ENCODE results near the gene DYSF. TPM values are rescaled to one million over a fixed set of nuclear protein-coding genes. Genes with fewer than 3 reads are reported as not detected.
"Not testable (repeated sequence)": the region's sequence is repeated elsewhere in the genome, so short reads cannot be mapped to it uniquely, and the experiment has no call there.

Gene DYSF
- total RNA-seq, 2 experiments from 2014 or later = not detected

DNA sequence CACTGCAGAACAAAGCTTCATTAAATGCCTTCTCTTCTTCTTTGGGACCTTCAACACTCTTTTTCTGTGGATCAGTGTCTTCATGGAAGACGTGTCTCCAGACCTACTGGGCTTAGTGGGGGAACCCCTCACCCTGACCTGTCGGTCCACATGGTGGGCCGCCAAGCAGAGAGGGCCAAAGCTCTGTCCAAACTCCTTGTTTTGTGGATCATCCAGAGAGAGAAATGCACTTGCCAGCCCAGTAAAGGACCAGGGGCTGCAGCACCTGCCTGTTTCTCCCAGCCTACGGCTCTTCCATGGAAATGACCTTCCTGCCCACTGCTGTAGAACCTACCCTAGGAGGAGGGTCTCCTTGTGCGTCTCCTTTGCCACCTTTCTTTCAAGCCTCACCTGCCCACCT, 25.9 kb downstream of the DYSF start:
- ChIA-PET POLR2A (no interaction called here), CTCF (no interaction called here)
- peaks cover 1% of the 10 kb centered on the region for H3K27me3 Mint-ChIP-seq
- H3K4me3 Mint-ChIP-seq = no peak overlapping the region
- no peak for DNase-seq
- H3K27ac Mint-ChIP-seq = no peak overlapping the region
- no peaks in the 10 kb centered on the region for H3K9me3 Mint-ChIP-seq
- no peaks in the 10 kb centered on the region for H3K36me3 Mint-ChIP-seq
- intact Hi-C loops (cut with micrococcal nuclease) = no loop called here
- H3K4me1 Mint-ChIP-seq (ENCODE audit: low read depth) = no peaks in the 10 kb centered on the region

- Mint-ChIP-seq H3K36me3 (no peaks in the 10 kb centered on the region), H3K4me3 (no peak overlapping the region), H3K27ac (no peak overlapping the region), H3K27me3 (peaks cover 1% of the 10 kb centered on the region), H3K4me1 (ENCODE audit: low read depth) (no peaks in the 10 kb centered on the region), H3K9me3 (no peaks in the 10 kb centered on the region)
- POLR2A ChIA-PET = no interaction called here
- DNase-seq = no peak
- intact Hi-C loops (cut with micrococcal nuclease) = no loop called here
- CTCF ChIA-PET = no interaction called here
These were observed 27.8 kb downstream of the DYSF start for GRCh38 chr2:71481111-71481510.

GRCh38 chr2:71482055-71482454, 28.7 kb downstream of the DYSF start:
- H3K27me3 Mint-ChIP-seq = peaks cover 1% of the 10 kb centered on the region
- no peak for DNase-seq
- H3K27ac Mint-ChIP-seq = no peak overlapping the region
- no peaks in the 10 kb centered on the region for H3K4me1 Mint-ChIP-seq (ENCODE audit: low read depth)
- H3K9me3 Mint-ChIP-seq = no peaks in the 10 kb centered on the region
- intact Hi-C loops (cut with micrococcal nuclease) = no loop called here
- ChIA-PET POLR2A (no interaction called here), CTCF (no interaction called here)
- no peak overlapping the region for H3K4me3 Mint-ChIP-seq
- H3K36me3 Mint-ChIP-seq = no peaks in the 10 kb centered on the region

DNA sequence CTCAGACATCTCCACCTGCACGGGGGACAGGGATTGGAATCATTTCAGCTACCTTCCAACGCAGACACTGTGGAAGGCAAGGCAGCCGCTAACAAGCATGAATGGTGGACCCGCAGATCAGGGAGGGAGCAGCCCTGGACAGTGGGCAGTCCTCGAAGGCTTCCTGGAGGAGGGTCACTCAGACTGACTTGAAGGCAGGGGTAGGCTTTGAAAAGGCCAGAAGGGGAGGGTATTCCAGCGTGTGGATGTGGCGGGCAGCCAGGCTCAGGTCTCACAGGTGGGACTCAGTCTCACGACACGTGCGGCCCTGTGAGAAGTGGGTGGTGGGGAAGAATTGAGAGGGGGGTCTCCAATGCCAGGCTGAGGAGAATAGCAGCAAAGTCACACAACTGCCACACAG, 29.9 kb downstream of the DYSF start:
- H3K4me3 Mint-ChIP-seq = no peak overlapping the region
- ChIA-PET POLR2A (no interaction called here), CTCF (no interaction called here)
- no peak for DNase-seq
- peaks cover 5% of the 10 kb centered on the region for H3K27me3 Mint-ChIP-seq
- H3K9me3 Mint-ChIP-seq = no peaks in the 10 kb centered on the region
- H3K27ac Mint-ChIP-seq = no peak overlapping the region
- H3K36me3 Mint-ChIP-seq = no peaks in the 10 kb centered on the region
- intact Hi-C loops (cut with micrococcal nuclease) = no loop called here
- no peaks in the 10 kb centered on the region for H3K4me1 Mint-ChIP-seq (ENCODE audit: low read depth)

DNA sequence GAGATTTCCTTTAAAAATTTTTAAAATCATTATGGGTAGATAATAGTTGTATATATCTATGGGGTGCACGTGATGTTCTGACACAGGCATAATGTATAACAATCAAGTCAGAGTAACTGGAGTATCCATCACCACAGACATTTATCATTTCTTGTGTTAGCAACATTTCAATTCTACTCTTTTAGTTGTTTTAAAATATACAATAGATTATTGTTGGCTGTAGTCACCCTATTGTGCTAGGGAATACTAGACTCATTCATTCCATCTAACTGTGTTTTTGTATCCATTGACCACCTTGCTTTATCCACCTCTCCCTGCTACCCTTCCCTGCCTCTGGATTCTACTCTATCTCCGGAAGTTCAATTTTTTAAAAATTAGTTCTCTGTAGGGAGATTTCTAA, 31.0 kb downstream of the DYSF start:
- Mint-ChIP-seq H3K27me3 (peaks cover 10% of the 10 kb centered on the region), H3K4me1 (ENCODE audit: low read depth) (no peaks in the 10 kb centered on the region), H3K4me3 (no peak overlapping the region), H3K27ac (no peak overlapping the region), H3K9me3 (no peaks in the 10 kb centered on the region), H3K36me3 (no peaks in the 10 kb centered on the region)
- POLR2A ChIA-PET = no interaction called here
- DNase-seq = no peak
- intact Hi-C loops (cut with micrococcal nuclease) = no loop called here
- CTCF ChIA-PET = no interaction called here

GRCh38 chr2:71486881-71487640, 33.7 kb downstream of the DYSF start:
- POLR2A ChIA-PET = no interaction called here

DNA sequence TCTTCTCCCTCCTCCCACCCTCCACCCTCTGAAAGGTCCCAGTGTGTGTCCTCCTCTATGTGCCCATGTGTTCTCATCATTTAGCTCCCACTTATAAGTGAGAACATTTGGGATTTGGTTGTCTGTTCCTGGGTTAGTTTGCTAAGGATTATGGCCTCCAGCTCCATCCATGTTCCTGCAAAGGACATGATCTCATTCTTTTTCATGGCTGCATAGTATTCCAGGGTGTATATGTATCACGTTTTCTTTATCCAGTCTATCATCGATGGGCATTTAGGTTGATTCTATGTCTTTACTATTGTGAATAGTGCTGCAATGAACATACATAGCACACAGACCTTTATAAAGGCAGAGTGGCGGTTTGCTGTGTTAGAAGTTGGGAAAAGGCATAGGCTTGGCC, 38.2 kb downstream of the DYSF start:
- DNase-seq; POLR2A ChIA-PET; intact Hi-C loops (cut with micrococcal nuclease); H3K4me1 Mint-ChIP-seq (ENCODE audit: low read depth); H3K9me3 Mint-ChIP-seq; H3K27ac Mint-ChIP-seq; H3K4me3 Mint-ChIP-seq; H3K36me3 Mint-ChIP-seq: not testable (repeated sequence)
- CTCF ChIA-PET = interaction anchor here (0.7 kb wide), 1 partner anchor 40 kb away, joined by 3 read pairs; no protein-coding TSS in a partner anchor
- peaks cover 18% of the 10 kb centered on the region for H3K27me3 Mint-ChIP-seq

More at GRCh38 chr2:71486881-71487640, 33.7 kb downstream of the DYSF start:
- Mint-ChIP-seq H3K27ac (no peak overlapping the region), H3K27me3 (peaks cover 14% of the 10 kb centered on the region), H3K4me3 (no peak overlapping the region), H3K9me3 (no peaks in the 10 kb centered on the region), H3K4me1 (ENCODE audit: low read depth) (no peaks in the 10 kb centered on the region), H3K36me3 (no peaks in the 10 kb centered on the region)
- DNase-seq = no peak
- CTCF ChIA-PET = no interaction called here
- intact Hi-C loops (cut with micrococcal nuclease) = no loop called here

DNA sequence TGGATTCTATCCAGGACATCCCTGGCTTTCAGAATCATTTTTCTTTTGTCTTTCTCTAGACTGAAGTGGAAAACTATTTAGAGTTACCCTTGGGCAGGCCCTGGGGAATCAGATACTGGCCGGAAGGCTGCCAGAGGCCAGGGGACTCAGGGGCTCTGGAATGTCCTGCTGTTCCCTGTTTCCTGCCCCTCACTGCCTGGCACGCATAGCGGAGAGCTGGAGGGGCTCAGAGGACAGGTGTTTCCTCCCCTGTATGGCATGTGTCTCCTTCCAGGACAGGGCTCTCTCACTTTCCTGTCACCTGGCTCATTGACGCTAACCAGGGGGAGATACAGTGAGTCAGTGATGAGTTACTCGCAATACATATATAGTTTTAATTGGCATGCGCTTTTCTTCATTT, 38.8 kb downstream of the DYSF start:
- DNase-seq = no peak
- H3K4me1 Mint-ChIP-seq (ENCODE audit: low read depth) = no peaks in the 10 kb centered on the region
- no peak overlapping the region for H3K4me3 Mint-ChIP-seq
- H3K36me3 Mint-ChIP-seq = no peaks in the 10 kb centered on the region
- H3K27me3 Mint-ChIP-seq = peaks cover 18% of the 10 kb centered on the region
- ChIA-PET POLR2A (no interaction called here), CTCF (interaction anchor here (0.7 kb wide), 1 partner anchor 41 kb away, joined by 3 read pairs; no protein-coding TSS in a partner anchor)
- intact Hi-C loops (cut with micrococcal nuclease) = no loop called here
- no peaks in the 10 kb centered on the region for H3K9me3 Mint-ChIP-seq
- no peak overlapping the region for H3K27ac Mint-ChIP-seq

GRCh38 chr2:71494091-71494490, 40.7 kb downstream of the DYSF start:
- intact Hi-C loops (cut with micrococcal nuclease) = no loop called here

GRCh38 chr2:71494523-71495155, 41.3 kb downstream of the DYSF start:
- Mint-ChIP-seq H3K36me3 (no peaks in the 10 kb centered on the region), H3K9me3 (no peaks in the 10 kb centered on the region), H3K4me3 (no peak overlapping the region), H3K27me3 (peaks cover 8% of the 10 kb centered on the region), H3K4me1 (ENCODE audit: low read depth) (no peaks in the 10 kb centered on the region), H3K27ac (no peak overlapping the region)
- intact Hi-C loops (cut with micrococcal nuclease) = no loop called here
- POLR2A ChIA-PET = no interaction called here
- CTCF ChIA-PET = interaction anchor here (1.4 kb wide), 1 partner anchor 14 kb away, joined by 3 read pairs; no protein-coding TSS in a partner anchor
- DNase-seq = no peak

More at GRCh38 chr2:71494091-71494490, 40.7 kb downstream of the DYSF start:
- POLR2A ChIA-PET = no interaction called here
- peaks cover 11% of the 10 kb centered on the region for H3K27me3 Mint-ChIP-seq
- CTCF ChIA-PET = no interaction called here
- H3K4me1 Mint-ChIP-seq (ENCODE audit: low read depth) = no peaks in the 10 kb centered on the region
- no peaks in the 10 kb centered on the region for H3K9me3 Mint-ChIP-seq
- no peak for DNase-seq
- H3K4me3 Mint-ChIP-seq = no peak overlapping the region
- no peak overlapping the region for H3K27ac Mint-ChIP-seq
- no peaks in the 10 kb centered on the region for H3K36me3 Mint-ChIP-seq

GRCh38 chr2:71496156-71496770, 42.9 kb downstream of the DYSF start:
- ChIA-PET CTCF (interaction anchor here (1.4 kb wide), 1 partner anchor 13 kb away, joined by 3 read pairs; no protein-coding TSS in a partner anchor), POLR2A (no interaction called here)
- DNase-seq = no peak
- Mint-ChIP-seq H3K27ac (no peak overlapping the region), H3K4me3 (no peak overlapping the region), H3K9me3 (no peaks in the 10 kb centered on the region), H3K36me3 (no peaks in the 10 kb centered on the region), H3K27me3 (peaks cover 8% of the 10 kb centered on the region), H3K4me1 (ENCODE audit: low read depth) (no peaks in the 10 kb centered on the region)
- intact Hi-C loops (cut with micrococcal nuclease) = no loop called here

DNA sequence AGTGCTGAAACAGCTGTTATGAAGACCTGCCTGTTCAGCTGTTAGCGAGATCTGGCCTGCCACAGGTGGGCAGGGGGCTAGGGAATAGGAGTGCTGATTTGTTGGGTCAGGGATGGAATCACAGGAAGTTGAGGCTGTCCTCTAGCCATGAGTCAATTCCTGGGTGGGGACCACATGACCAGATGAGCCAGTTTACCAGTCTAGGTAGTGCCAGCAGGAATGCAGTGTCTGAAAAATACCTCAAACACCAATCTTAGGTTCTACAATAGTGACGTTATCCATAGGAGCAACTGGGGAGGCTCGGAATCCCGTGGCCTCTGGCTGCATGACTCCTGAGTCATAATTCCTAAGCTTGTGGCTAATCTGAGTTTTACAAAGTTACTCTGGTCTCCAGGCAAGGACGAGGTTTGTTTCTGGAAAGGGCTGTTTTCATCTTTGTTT, 44.9 kb downstream of the DYSF start:
- intact Hi-C loops (cut with micrococcal nuclease) = no loop called here
- Mint-ChIP-seq H3K36me3 (no peaks in the 10 kb centered on the region), H3K9me3 (no peaks in the 10 kb centered on the region), H3K4me1 (ENCODE audit: low read depth) (no peaks in the 10 kb centered on the region), H3K27me3 (peaks cover 5% of the 10 kb centered on the region), H3K4me3 (no peak overlapping the region), H3K27ac (no peak overlapping the region)
- ChIA-PET POLR2A (no interaction called here), CTCF (interaction anchor here (1.2 to 1.8 kb wide), 2 partner anchors 12 kb away, joined by 4 read pairs; no protein-coding TSS in a partner anchor)
- no peak for DNase-seq
